Measurements from ENCODE around the gene CEP131. TPM values are rescaled to one million over a fixed set of nuclear protein-coding genes. Genes with fewer than 3 reads are reported as not detected.

The CEP131 gene
- total and polyA plus RNA-seq, 2 donors (not counting 3 experiments of a cell fraction or from before 2014, with no cell fraction given) = 5.3 to 17.9 TPM

- no peak for DNase-seq (ENCODE audit: low read depth, low spot score)
- dilution Hi-C loops (cut with MboI; ENCODE audit: extremely low pct_ligation_motif_present, low sequenced_read_pairs) (no loop called here), intact Hi-C loops (cut with micrococcal nuclease) (loop anchor here (1.0 kb wide), 1 partner anchor 48 kb away; no protein-coding TSS in a partner anchor)
- Histone ChIP-seq H3K27me3 (ENCODE audit: control insufficient read depth in 2 of 2, insufficient read depth in 2 of 2, low read length in 2 of 2) (no peaks in the 10 kb centered on the region), H3K4me1 (ENCODE audit: control insufficient read depth, extremely low read depth, insufficient read depth, low read length) (no peaks in the 10 kb centered on the region), H3K4me2 (ENCODE audit: insufficient read depth, low read length) (no peak overlapping the region), H3K9me1 (replicated peaks; ENCODE audit: control insufficient read depth, extremely low read depth, insufficient read depth, low read length) (no peaks in the 10 kb centered on the region), H3K79me2 (ENCODE audit: control insufficient read depth, insufficient read depth, low read length) (no peaks in the 10 kb centered on the region), H3K9me3 (replicated peaks; ENCODE audit: control insufficient read depth, insufficient read depth, low read length) (no peaks in the 10 kb centered on the region), H3K9ac (replicated peaks; ENCODE audit: extremely low read depth, insufficient read depth, low read length) (no peak overlapping the region), H4K20me1 (replicated peaks; ENCODE audit: control insufficient read depth, extremely low read depth, insufficient read depth, low read length) (no peaks in the 10 kb centered on the region), H3K36me3 (ENCODE audit: control insufficient read depth in 2 of 2, extremely low read depth in 1 of 2, insufficient read depth in 2 of 2, low read length in 2 of 2) (peaks cover 0 to 5% of the 10 kb centered on the region in 2 experiments), H3K4me3 (replicated peaks in 1 of 3; ENCODE audit: insufficient read depth in 1 of 3, low read depth in 1 of 3, low read length in 3 of 3) (no peak overlapping the region), H3K27ac (ENCODE audit: insufficient read depth, low read depth, low read length) (no peak overlapping the region), H2AFZ (ENCODE audit: low read depth, low read length) (no peak overlapping the region)
- POLR2A ChIA-PET = no interaction called here
- no peak for TF ChIP-seq JUN (IDR thresholded peaks at IDR 0.05; ENCODE audit: borderline replicate concordance, insufficient read depth, insufficient read length, low read depth)
- no peak for TF ChIP-seq POLR2AphosphoS5 (IDR thresholded peaks at IDR 0.05; ENCODE audit: insufficient read depth, low read depth, low read length)
- TF ChIP-seq POLR2A (IDR thresholded peaks at IDR 0.05; ENCODE audit: low read depth, low read length) = no peak
- TF ChIP-seq EZH2 (IDR thresholded peaks at IDR 0.05; ENCODE audit: borderline replicate concordance, low read depth, low read length, severe bottlenecking) = no peak
- TF ChIP-seq CTCF (IDR thresholded peaks at IDR 0.05; ENCODE audit: extremely low read depth in 1 of 2, insufficient read depth in 1 of 2, low read depth in 1 of 2, low read length in 2 of 2) = peak in 1 of 2 donors; percentile 32
- BruUV-seq (replicated peaks) = no TSS peak
- CTCF ChIA-PET = interaction anchor here (1.0 to 5.5 kb wide), 4 partner anchors 9 to 48 kb away, joined by 3 to 40 read pairs (median 4); no protein-coding TSS in a partner anchor
- peak; percentile 21 for FAIRE-seq
Observed at GRCh38 chr17:81189670-81190530, 32.9 kb downstream of the CEP131 start.
